SHP77 (cell line): ENCODE results near the gene PAPPA2.

ENCODE experiments used
- DNase-seq, 2 experiments: peaks; one replicate each; lab custom pipeline; 2025; lab: John Stamatoyannopoulos, UW

Gene PAPPA2

GRCh38 chr1:176494436-176494835, 31.5 kb downstream of the PAPPA2 start:
- no peak for DNase-seq

GRCh38 chr1:176499671-176500070, 36.7 kb downstream of the PAPPA2 start:
- no peak for DNase-seq

GRCh38 chr1:176501599-176501998, 38.6 kb downstream of the PAPPA2 start:
- DNase-seq = no peak

- DNase-seq = no peak
Measured at GRCh38 chr1:176504848-176505553, 42.0 kb downstream of the PAPPA2 start.

- no peak for DNase-seq
Measured at GRCh38 chr1:176512966-176513365, 50.0 kb downstream of the PAPPA2 start.

GRCh38 chr1:176515310-176515709, 52.3 kb downstream of the PAPPA2 start:
- peak; percentile 58 to 63 for DNase-seq

- no peak for DNase-seq
Measured at GRCh38 chr1:176517484-176517883, 54.5 kb downstream of the PAPPA2 start.

GRCh38 chr1:176521211-176521610, 58.2 kb downstream of the PAPPA2 start:
- no peak for DNase-seq

- no peak for DNase-seq
Measured at GRCh38 chr1:176522310-176522845, 59.4 kb downstream of the PAPPA2 start.

- no peak for DNase-seq
Measured at GRCh38 chr1:176529395-176530090, 66.6 kb downstream of the PAPPA2 start.

- no peak for DNase-seq
Measured at GRCh38 chr1:176531036-176531435, 68.1 kb downstream of the PAPPA2 start.

GRCh38 chr1:176531921-176532897, 69.2 kb downstream of the PAPPA2 start:
- DNase-seq = peak; percentile 8 to 37

GRCh38 chr1:176533020-176533419, 70.0 kb downstream of the PAPPA2 start:
- no peak for DNase-seq

- DNase-seq = no peak
Measured at GRCh38 chr1:176536588-176536987, 73.6 kb downstream of the PAPPA2 start.

- no peak for DNase-seq
Measured at GRCh38 chr1:176539018-176539417, 76.0 kb downstream of the PAPPA2 start.

- no peak for DNase-seq
Measured at GRCh38 chr1:176540428-176540827, 77.5 kb downstream of the PAPPA2 start.

GRCh38 chr1:176541663-176542062, 78.7 kb downstream of the PAPPA2 start:
- no peak for DNase-seq

GRCh38 chr1:176542352-176542751, 79.4 kb downstream of the PAPPA2 start:
- no peak for DNase-seq

- DNase-seq = no peak
Measured at GRCh38 chr1:176543360-176544129, 80.6 kb downstream of the PAPPA2 start.

- no peak for DNase-seq
Measured at GRCh38 chr1:176545034-176545639, 82.2 kb downstream of the PAPPA2 start.

GRCh38 chr1:176546825-176547224, 83.8 kb downstream of the PAPPA2 start:
- no peak for DNase-seq
